Fibroblast of skin of right biceps (primary cell): Measurements from ENCODE around the gene SEPTIN2.
"Not testable (repeated sequence)": the region's sequence is repeated elsewhere in the genome, so short reads cannot be mapped to it uniquely, and the experiment has no call there.

Source experiments
- DNase-seq: peaks from one replicate; pipeline ENCODE4 v3.0.0-alpha.2; 2013

The SEPTIN2 gene

GRCh38 chr2:241354668-241355658 lies 39.2 kb downstream of the SEPTIN2 start:
- DNase-seq = peak; percentile 62

- peak; percentile 98 for DNase-seq
These were observed 40.5 kb downstream of the SEPTIN2 start, which contains the start of gene FARP2 for GRCh38 chr2:241355983-241356870. TSS of gene FARP2 (plus strand) at chr2:241356285. CDS start at chr2:241373108, 16,823 bp downstream.

- DNase-seq = no peak
These were observed 41.1 kb downstream of the SEPTIN2 start for GRCh38 chr2:241356871-241357260.

GRCh38 chr2:241357531-241357930 lies 41.8 kb downstream of the SEPTIN2 start:
- DNase-seq = no peak

GRCh38 chr2:241358470-241358869 lies 42.7 kb downstream of the SEPTIN2 start:
- no peak for DNase-seq

GRCh38 chr2:241359481-241360045 lies 43.8 kb downstream of the SEPTIN2 start:
- DNase-seq = no peak

- DNase-seq = no peak
These were observed 47.7 kb downstream of the SEPTIN2 start for GRCh38 chr2:241363426-241363825.

- DNase-seq = no peak
These were observed 49.1 kb downstream of the SEPTIN2 start for GRCh38 chr2:241364781-241365180.

GRCh38 chr2:241366678-241367077 lies 51.0 kb downstream of the SEPTIN2 start:
- DNase-seq = no peak

- DNase-seq = no peak
These were observed 52.9 kb downstream of the SEPTIN2 start for GRCh38 chr2:241368643-241369042.

- DNase-seq = no peak
These were observed 56.8 kb downstream of the SEPTIN2 start for GRCh38 chr2:241372361-241372992.

- no peak for DNase-seq
These were observed 57.7 kb downstream of the SEPTIN2 start for GRCh38 chr2:241373446-241373845.

- DNase-seq = not testable (repeated sequence)
These were observed 58.2 kb downstream of the SEPTIN2 start for GRCh38 chr2:241373906-241374305.

- no peak for DNase-seq
These were observed 59.6 kb downstream of the SEPTIN2 start for GRCh38 chr2:241375300-241375699.

GRCh38 chr2:241376808-241377207 lies 61.1 kb downstream of the SEPTIN2 start:
- DNase-seq = no peak

GRCh38 chr2:241378816-241379215 lies 63.1 kb downstream of the SEPTIN2 start:
- DNase-seq = peak; percentile 22

GRCh38 chr2:241379481-241380480 lies 64.1 kb downstream of the SEPTIN2 start:
- DNase-seq = peak; percentile 69

- no peak for DNase-seq
These were observed 66.1 kb downstream of the SEPTIN2 start for GRCh38 chr2:241381872-241382271.

- not testable (repeated sequence) for DNase-seq
These were observed 69.7 kb downstream of the SEPTIN2 start for GRCh38 chr2:241385450-241385849.

GRCh38 chr2:241386519-241386918 lies 70.8 kb downstream of the SEPTIN2 start:
- no peak for DNase-seq

- DNase-seq = no peak
These were observed 74.0 kb downstream of the SEPTIN2 start for GRCh38 chr2:241389697-241390096.
